ENCODE results near the gene GATM.
"Not testable (repeated sequence)": the region's sequence is repeated elsewhere in the genome, so short reads cannot be mapped to it uniquely, and the experiment has no call there.

The GATM gene

DNA sequence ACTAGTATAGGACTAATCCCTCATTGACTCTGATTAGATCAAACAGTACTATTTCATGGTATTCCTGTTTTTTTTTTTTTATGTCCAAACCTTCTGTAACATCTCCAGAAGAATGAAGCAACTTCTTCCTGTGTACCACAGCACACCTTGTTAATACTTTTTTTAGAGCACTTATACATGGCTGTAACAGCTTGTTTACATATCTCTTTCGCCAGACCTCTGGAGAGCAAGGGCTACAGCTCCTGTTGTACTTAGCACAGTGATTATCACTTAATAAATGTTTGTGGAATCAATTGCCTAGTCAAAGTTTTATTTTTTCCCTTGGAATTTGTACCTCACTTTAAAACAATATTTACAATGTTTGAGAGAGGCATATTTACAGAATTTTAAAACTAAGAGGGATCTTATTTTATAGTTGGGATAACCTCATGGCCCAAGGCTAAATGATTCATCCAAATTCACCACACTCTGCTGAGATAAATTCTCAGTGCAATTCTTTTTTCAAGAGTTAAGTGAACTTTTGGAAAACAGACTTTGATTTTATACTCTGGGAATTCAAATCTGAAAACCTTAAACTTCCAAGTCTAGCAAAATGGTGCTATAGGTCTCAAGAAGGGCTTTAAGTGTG is 9.2 kb upstream of the GATM start:
- DNase-seq: no peak

GRCh38 chr15:45386974-45387373 is 8.6 kb upstream of the GATM start:
- DNase-seq: no peak

DNA sequence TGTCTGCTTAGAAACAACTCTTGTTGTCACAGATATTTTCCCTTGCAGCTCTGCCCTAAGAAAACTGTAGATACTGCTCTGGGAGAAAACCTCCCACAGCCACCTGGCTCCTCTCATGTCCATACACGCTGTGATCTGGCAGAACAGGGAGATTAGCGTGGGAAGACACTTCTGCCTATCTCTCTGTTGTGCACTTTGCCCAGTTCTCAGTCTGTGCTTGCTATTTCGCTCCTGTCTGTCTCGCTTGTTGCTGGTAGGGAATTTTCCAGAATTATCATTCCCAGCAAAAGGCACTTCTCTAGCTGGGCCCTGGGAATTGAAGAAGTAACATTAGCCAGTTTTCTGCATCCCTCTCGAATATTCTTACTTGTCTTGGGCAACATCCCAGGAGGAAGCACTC is 8.1 kb upstream of the GATM start:
- DNase-seq: no peak

GRCh38 chr15:45385590-45385989 is 7.2 kb upstream of the GATM start:
- no peak for DNase-seq

DNA sequence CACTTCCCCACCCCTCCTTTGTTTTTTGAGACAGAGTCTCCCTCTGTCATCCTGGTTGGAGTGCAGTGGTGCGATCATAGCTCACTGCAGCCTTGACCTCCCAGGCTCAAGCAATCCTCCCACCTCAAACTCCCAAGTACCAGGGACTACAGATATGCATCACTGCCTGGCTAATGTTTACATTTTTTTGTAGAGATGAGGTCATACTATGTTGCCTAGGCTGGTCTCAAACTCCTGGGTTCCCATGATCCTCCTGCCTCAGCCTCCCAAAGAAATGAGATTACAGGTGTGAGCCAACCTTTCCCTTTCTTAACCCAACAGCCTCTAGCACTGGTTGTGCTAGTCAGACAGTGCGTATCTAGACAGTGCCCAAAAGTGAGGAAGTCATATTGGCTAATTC is 6.4 kb upstream of the GATM start:
- no peak for DNase-seq

DNA sequence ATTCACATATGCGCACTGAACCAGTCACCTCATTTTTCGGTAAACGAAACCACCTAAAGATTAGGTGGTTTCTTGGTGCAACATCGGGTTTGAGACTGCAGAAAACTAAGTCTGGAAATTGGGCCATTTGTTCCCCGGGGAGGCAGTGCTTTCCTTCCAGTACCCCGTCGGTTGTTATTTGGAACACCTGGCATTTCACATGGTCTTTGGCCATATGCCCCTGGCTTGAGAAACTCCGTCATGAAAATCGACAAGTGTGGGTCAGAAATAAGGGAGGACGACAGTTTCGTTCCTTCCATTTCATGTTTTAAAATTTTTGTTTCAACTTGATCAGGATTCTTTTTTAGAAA is 544 bp upstream of the GATM start:
- no peak for DNase-seq

- no peak for DNase-seq
Measured at GRCh38 chr15:45377609-45378148, 665 bp downstream of the GATM start.

- no peak for DNase-seq
Measured at GRCh38 chr15:45376967-45377608, 1.3 kb downstream of the GATM start.

GRCh38 chr15:45376300-45376928 is 1.9 kb downstream of the GATM start:
- no peak for DNase-seq

- no peak for DNase-seq
Measured at GRCh38 chr15:45375836-45376235, 2.5 kb downstream of the GATM start.

- DNase-seq: no peak
Measured at GRCh38 chr15:45373976-45374375, 4.4 kb downstream of the GATM start.

DNA sequence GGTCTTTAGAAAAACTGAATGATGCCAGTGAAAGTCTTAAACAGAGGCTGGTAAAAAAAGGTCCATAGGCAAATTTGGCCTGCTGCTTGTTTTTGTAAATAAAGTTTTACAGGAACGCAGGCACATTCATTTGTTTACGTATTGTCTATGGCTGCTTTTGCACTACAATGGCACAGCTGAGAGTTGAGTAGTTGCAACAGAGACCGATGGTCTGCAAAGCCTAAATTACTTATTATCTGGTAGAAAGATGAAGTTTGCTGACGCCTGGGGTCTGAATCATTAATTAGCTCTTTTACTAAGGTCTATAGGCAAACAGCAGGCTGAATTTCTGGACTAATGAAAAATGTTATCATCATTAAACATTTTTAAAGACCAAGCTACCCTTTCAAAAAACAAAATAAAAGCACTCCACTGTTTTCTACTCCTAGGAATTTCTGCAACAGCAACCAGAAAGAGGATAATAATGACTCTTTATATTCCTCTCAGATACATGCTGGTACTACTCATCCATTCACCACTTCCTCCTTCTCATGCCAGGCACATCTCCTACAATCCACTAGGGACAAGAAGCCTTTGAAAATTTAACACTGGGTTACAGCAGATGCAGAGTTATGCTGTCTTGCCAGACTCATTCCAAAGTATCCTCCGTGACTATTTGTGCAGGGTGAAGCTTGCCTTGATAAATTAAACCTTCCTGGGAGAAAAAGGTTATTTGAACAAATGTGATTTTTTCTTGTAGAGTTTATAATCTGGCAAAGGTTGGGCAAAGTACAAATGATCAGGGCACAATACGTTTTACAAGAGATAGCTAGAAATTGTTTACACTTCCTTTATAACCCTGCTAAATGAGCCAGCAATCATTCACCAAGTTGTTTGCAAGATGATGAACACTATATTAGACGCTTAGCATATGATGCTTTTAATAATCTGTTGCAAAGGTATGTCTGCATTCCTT is 6.0 kb downstream of the GATM start:
- no peak for DNase-seq

DNA sequence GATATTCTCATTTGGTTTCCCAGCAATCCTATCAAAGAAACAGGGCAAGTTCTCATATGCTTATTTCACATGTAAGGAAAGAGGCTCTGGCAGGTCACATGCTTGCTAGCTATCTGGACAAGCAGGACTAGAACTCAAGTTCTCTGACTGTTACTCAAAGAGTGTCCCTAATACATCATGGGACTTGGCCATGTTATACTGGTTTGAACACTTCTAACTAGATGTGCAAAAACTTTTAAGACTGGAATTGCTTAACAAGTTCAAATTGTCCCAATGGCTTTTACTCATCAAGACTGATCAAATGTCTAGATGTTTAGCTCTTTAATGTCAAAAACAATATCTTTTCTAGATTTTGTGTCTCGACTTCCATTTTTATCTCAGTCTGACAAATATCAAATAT is 6.8 kb downstream of the GATM start:
- DNase-seq: no peak

GRCh38 chr15:45370042-45370441 is 8.3 kb downstream of the GATM start:
- not testable (repeated sequence) for DNase-seq

DNA sequence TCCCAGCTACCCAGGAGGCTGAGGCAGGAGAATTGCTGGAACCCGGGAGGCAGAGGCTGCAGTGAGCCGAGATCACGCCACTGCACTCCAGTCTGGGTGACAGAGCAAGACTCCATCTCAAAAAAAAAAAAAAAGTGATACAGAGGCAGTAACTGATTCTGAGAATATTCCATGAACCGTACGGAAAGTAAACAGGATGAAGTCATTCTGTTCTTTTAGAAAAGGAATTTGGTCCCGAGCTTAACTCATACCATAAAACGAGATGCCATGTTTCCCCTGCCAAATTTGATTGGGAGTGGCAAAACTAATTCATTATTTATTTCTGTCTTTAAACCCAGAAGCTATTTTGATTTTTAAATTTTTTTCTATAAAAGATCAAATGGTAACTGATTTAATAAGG is 11.1 kb downstream of the GATM start:
- not testable (repeated sequence) for DNase-seq

DNA sequence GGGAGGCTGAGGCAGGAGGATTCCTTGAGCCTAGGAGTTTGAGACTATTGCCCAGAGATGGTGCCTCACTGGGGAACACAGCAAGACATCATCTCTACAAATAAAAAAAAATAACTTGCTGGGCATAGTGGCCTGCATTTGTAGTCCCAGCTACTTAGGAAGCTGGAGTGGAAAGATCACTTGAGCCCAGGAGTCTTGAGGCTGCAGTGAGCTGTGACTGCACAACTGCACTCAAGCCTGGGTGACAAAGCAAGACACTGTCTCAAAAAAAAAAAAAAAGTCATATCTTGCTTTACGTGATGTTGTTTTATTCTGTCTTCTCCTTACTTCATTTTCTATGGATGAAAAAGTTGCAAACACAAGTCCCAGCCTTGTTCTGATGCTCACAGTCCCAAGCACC is 14.1 kb downstream of the GATM start:
- no peak for DNase-seq

DNA sequence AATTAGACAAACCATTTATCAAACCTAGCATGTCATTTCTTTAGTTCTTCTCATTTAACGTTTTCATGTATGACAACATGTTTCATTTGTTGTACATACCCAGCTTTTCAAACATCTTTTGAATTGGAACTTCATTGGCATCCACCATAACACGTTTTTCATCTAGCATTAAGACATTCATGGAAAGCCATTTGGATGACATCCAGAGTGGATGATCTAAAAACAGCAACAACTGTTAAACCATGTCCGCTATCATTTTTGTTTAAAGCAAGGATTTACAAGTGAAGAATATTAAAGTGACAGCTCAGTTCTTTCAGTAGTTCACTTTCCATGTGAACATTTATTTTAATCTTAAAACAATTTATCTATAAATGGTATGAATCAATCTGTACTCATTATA is 14.5 kb downstream of the GATM start:
- DNase-seq: no peak

- no peak for DNase-seq
Measured at GRCh38 chr15:45363334-45363733, 15.0 kb downstream of the GATM start.

DNA sequence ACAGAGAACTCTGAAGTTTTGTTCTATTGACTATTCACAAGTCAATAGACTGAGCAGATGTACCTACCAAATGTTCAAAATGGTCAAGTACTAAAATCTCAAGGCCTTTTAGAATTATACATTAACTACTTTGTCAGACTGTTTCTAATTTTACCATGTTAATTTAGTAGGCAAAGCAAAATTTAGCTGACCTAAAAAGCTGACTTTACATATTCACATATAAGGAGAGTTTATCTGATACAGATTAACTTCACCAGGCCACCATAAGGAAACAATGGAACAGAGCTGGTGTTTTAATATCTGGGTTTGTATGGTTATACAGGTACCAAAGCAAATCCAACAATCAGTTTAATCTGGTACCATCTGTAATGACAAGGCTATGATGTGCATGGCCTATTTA is 15.9 kb downstream of the GATM start:
- no peak for DNase-seq

DNA sequence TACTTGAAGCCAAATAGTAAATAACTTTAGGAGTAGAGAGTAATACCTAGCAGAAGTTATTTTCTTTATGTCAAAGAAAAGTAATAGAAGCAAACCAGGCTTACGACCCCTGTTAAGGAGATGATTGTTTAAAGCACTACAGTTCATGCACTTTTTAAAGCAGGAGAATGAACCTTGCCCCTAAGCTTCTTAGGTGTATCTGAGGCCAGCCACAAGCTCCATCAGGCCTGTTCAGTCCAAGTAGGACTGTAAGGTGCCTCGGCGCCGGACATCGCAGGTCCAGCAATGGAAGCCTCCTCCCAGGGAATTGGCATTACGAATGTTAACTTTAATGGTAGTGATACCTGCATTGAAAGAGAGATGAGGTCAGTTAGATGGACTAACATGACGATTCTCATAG is 16.5 kb downstream of the GATM start:
- DNase-seq: no peak

GRCh38 chr15:45355860-45356259 is 22.5 kb downstream of the GATM start:
- no peak for DNase-seq

DNA sequence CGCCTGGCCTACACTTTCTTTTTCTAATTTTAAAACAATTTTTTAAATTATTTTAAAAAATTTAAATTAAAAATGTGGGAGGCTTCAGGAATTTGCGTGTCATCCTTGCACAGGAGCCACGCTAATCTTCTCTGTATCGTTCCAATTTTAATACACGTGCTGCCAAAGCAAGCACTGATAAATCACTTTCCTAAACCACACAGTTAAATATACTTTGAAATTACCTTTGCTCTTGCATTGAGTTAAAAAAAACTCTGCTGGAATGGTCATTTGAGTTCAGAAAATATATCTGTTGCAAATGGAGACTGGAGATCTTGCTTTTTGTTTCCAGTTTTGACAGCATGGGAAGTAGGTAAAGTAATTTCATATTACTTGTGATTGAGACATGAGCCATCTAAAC is 23.6 kb downstream of the GATM start:
- DNase-seq: no peak

- no peak for DNase-seq
Measured at GRCh38 chr15:45351227-45351626, 27.1 kb downstream of the GATM start.
